DMS79 treated with DMSO at 0.1 percent for 48 hours (cell line): ENCODE measurements around the gene TRPM2.
"Not testable (repeated sequence)": the region's sequence is repeated elsewhere in the genome, so short reads cannot be mapped to it uniquely, and the experiment has no call there.

Source experiments
- DNase-seq: peaks from one replicate; lab custom pipeline; 2025; lab: John Stamatoyannopoulos, UW

Gene TRPM2

DNA sequence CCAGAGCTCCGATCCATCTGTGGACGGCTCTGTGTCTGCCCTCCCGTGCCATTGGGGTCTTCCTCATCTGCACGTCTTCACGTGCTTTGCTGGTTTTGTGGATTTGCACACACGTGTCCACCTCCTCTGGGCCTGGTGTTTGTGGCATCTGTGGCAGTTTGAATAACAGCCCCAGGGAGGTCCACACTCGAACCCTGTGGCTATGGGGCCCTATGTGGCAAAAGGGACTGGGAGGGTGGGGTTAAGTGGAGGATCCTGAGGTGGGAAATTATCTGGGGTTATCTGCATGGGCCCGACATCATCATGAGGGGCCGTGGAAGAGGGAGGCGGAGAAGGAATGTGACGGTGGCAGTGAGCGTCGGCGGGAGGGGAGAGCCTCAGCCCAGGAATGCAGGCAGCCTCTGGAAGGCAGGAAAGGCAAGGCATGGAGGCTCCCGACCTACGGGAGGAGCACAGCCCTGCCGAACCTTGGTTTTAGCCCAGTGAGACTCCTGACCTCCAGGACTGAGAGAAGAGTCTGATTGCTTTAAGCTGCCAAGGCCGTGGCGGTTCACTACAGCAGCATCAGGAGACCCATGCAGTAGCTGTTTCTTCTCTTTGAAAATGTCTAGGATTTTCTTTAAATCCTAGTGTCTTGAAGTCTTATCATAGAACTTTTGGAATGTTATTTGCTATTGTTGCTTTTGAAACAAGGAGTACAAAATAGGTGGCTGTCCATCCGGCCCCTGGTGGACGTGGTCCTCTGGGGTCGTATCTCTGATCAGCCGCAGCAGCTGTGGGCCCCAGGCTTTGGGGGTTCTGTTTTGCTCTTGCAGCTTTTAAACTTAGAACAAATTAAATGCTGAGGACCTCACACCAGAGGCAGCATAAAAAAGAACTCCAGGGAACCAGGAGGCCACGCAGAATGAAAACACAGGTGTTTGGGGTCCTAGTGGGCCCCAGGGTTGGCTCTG lies 61.9 kb downstream of the TRPM2 start:
- DNase-seq = no peak

DNA sequence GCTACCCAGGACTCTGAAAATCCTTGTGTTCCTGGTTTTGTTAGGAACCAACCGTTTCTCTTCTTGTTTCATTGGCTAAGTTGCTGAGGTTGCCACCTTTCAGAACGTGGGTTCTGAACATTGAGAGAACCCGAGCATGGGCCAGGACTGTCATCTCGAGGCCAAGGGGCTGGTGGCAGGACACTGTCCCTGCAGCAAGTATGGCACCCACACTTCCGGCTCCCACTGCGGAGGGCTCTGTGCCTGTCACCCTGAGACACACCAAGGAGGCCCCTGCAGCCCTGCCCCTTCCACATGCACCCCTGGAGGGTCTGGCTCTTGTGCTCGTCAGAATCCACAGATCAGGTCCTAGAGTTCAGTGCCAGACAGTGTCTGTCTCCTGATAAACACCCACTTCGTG lies 62.8 kb downstream of the TRPM2 start:
- no peak for DNase-seq

- not testable (repeated sequence) for DNase-seq
Measured at GRCh38 chr21:44417621-44418107, 64.2 kb downstream of the TRPM2 start.

GRCh38 chr21:44418108-44418875 lies 64.9 kb downstream of the TRPM2 start:
- DNase-seq = no peak

DNA sequence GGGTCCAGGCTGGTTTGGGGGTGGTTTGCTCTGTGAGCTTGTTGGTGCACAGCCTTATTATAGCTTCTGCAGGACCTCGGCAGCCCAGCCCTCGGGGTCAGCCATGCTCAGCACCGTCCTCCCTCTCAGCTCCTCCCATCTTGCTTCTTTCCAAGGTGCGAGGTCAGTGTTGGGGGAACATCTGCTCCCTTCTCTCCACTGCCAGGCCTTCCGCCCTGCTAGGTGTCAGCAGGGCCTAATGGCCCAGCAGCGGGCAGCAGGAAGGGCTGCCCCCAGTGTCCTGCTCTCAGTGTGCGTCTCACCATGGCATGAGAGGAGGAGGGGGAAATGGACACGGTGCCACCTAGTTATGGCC lies 65.4 kb downstream of the TRPM2 start:
- no peak for DNase-seq

DNA sequence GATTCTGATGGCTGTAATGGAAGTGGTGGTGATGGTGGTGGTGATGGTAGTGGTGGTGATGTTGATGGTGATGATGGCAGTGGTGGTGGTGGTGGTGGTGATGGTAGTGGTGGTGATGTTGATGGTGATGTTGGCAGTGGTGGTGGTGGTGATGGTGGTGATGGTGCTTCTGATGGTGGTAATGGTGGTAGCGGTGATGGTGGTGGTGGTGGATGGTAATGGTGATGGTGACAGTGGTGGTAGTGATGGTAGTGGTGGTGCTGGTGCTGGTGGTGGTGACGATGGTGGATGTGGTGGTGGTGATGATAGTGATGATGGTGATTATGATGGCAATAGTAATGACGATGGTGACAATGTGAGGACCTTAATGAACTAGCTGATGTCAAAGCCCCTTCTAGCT lies 66.3 kb downstream of the TRPM2 start:
- DNase-seq = no peak

GRCh38 chr21:44420416-44421205 lies 67.2 kb downstream of the TRPM2 start:
- no peak for DNase-seq

- no peak for DNase-seq
Measured at GRCh38 chr21:44421901-44422840, 68.8 kb downstream of the TRPM2 start.

DNA sequence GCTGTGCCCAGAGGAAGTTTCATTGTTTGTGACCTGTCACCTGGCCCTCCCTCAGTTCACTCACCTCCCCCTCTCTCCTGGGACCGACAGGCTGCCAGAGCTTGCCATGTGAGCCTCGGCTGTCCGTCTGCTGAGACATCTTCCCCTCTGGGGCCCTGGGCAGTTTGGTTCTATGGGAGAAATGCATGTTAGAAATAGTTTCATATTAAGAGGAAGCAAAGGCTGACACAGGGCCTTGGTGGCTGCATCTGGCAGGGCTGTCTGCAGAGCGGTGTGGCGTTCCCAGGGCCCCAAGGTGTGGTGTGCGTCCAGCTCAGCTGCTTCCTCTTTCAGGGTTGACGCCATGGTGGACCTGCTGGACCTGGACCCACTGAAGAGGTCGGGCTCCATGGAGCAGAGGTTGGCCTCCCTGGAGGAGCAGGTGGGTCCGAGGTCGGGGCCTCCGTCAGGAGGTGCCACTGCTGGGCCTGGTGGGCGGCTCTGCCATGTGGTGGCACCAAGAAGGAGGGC lies 69.9 kb downstream of the TRPM2 start:
- DNase-seq = no peak

DNA sequence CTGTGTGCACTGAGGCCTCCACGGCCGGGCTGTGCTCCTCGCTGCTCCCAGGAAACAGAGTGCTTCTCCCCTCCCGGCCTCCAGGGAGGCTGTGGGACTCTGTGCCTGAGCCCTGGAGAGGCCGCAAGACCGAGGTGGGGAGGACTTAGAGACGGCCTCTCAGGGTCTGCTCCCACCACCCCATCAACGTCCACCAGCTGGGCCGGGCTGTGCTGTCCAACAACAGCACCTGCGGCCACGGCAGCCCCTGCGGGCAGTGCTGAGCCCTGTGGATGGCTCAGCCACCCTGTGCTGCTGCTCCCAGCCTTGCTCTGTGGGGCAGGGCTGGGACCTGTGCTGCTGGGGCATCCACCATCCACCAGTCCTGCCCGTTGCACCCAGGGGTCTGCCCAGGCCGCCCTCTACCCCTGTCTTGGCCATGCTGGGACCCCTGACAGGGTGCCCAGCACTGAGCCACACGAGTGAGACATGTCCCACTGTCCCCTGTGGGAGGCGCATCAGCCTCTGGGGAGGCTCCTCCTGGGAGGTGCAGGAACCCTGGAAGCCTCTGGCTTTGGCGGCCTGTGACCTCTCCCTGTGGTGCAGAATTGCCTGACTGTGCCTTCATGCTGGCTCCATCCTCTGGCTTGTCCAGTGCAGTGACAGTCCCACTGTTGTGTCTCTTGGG lies 70.7 kb downstream of the TRPM2 start:
- DNase-seq = no peak

DNA sequence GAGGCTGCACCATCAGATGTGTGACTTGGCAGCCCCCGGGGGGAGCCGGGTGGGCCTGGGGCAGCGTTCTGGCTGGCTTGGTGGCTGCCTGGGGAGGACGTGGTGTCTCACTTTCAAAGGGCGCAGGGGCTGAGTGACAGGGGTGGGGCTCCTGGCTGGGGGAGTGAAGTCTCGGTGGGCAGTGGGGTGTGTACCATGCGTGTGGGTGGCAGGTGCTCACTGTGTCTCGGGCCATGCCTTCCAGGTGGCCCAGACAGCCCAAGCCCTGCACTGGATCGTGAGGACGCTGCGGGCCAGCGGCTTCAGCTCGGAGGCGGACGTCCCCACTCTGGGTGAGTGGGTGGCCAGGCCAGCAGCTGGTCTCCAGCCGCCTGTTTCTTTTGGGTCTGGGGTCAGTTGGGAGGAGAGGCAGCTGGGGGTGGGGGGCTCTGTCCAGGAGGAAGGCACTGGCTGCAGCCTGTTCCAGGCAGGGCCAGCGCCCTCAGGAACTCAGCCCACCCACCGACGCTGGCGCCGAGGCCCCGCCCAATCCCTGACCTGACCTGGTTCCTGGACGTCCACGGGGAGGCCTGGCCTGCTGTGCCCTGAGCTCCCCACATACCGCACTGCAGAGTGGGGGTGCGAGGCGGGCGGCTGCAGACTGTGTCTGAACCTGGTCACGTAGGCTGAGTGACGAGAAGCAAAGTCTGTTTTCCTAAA lies 71.3 kb downstream of the TRPM2 start:
- no peak for DNase-seq

DNA sequence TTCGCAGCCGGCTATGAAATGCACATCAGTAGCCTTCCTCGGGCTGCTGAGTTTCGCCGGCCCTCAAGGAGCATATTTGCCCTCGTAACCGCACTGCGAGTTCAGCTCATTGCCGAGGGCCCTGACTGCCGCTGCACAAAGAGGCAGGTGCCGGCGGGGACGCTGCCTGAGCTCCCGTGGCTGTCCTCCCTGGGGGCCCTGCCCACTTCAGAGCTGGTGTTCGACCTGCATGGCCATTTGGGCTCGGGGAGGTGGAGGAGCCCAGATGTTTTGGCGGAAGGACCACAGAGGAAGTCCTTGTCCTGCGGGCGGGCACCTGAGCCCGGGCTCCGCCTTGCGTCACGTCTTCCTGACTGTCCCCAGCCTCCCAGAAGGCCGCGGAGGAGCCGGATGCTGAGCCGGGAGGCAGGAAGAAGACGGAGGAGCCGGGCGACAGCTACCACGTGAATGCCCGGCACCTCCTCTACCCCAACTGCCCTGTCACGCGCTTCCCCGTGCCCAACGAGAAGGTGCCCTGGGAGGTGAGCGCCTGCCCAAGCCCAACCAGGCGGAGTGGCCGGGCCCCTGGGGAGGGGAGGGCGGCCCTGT lies 72.0 kb downstream of the TRPM2 start:
- no peak for DNase-seq

- no peak for DNase-seq
Measured at GRCh38 chr21:44425895-44426662, 72.7 kb downstream of the TRPM2 start.

DNA sequence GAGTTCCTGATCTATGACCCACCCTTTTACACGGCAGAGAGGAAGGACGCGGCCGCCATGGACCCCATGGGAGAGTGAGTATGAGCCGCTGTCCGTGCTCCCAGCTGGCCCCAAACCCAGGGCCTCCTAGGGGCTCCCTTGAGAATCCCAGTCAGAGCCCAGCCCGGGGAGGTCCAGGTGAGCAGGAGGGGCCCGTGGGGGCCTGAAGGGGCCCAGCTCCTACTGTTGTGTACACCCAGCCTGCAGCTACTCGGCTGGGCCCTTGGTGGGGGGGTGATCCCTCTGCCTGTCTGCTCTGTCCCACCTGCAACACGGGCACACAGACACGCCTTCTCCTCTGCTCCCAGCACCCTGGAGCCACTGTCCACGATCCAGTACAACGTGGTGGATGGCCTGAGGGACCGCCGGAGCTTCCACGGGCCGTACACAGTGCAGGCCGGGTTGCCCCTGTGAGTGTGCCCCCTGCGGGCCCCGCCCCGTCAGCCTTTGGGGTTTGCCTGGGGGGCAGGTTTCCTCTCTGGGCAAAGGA lies 73.3 kb downstream of the TRPM2 start:
- DNase-seq = no peak

DNA sequence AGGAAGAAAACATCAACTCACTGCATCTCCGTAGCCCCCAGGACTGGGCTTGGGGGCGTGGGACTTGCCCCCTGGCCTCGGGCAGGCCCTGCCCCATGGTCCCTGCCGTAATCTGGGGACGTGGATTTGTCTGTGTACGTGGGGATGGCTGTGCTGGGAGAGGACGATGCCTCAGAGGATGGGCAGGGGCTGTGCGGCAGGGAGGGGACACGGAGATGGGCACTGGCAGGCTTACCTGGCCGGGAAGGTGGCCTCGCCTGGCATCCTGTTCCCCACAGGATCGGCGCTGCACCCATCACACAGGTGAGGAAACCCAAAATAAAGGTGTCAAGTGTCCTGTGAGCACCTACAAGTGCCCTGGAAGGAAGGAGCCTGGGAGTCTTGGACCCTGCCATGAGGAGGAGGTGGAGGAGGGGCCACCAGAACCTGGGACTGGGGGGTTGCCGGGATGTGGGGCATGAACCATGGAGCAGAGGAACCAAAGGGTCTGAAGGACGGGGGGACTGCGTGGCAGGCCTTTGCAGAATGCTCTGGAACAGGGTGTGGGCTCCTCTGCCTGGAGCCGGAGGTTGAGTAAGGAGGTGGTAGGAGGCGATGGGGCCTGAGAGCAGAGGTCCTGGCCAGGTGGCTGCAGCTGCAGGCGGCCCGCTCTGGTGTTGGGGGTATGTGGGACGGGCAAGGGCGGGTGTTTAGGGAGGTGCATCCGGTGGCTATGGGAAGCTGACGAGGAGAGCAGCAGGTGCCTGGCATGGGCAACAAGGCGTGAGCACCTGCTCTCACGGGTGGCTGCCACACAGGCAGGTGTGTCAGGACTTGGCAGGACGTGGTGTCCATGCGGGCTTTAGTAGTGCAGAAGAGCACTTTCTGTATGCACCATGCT lies 74.1 kb downstream of the TRPM2 start:
- peak; percentile 93 for DNase-seq

DNA sequence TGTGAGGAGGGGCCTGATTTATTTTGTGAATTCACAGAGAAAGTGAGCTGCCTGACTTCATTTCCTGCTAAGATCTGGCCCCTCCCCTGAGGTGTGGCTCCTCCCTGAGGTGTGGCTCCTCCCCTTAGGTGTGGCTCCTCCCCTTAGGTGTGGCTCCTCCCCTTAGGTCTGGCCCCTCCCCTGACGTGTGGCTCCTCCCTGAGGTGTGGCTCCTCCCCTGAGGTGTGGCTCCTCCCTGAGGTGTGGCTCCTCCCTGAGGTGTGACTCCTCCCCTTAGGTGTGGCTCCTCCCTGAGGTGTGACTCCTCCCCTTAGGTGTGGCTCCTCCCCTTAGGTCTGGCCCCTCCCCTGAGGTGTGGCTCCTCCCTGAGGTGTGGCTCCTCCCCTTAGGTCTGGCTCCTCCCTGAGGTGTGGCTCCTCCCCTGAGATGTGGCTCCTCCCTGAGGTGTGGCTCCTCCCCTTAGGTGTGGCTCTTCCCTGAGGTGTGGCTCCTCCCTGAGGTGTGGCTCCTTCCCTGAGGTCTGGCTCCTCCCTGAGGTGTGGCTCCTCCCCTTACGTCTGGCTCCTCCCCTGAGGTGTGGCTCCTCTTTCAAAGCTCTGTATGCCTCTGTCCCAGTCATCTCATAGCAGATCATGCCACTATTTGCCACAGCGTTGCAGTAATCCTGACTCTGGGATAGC lies 75.0 kb downstream of the TRPM2 start:
- DNase-seq = no peak

DNA sequence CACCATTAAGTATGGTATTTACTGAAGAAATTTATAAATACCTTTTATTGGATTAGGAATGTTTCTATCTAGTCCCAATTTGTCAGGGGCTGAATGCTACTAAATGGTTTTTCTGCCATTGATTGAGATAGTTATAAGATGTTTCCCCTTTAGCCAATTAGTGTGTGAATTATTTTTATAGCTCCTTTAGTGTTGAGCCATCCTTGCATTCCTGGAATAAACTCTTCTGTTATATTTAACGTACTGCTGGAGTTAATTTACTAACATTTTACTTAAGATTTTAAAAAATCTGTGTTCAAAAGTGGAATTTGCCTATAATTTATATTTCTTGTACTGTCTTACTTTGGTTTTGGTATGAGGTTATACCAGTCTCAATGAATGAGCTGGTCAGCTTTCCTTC lies 76.5 kb downstream of the TRPM2 start:
- no peak for DNase-seq
